GM12801 (cell line): ENCODE measurements around the gene VPS11.

ENCODE experiments used
- CTCF ChIP-seq: IDR thresholded peaks from one replicate; pipeline ENCODE4 v1.5.1; 2011; ENCODE audit warnings: control low read depth; ENCODE audit not compliant: insufficient read length; ENCODE audit errors: extremely low read depth

Gene VPS11

GRCh38 chr11:119093942-119094815, 26.6 kb downstream of the VPS11 start:
- no peak for TF ChIP-seq CTCF

- no peak for TF ChIP-seq CTCF
These were observed 27.1 kb downstream of the VPS11 start for GRCh38 chr11:119094816-119095065.

GRCh38 chr11:119095066-119095880, 27.7 kb downstream of the VPS11 start:
- no peak for TF ChIP-seq CTCF

GRCh38 chr11:119099711-119100110, 32.1 kb downstream of the VPS11 start:
- no peak for TF ChIP-seq CTCF

- TF ChIP-seq CTCF, result no peak
These were observed 32.8 kb downstream of the VPS11 start for GRCh38 chr11:119100246-119100970.

- TF ChIP-seq CTCF, result no peak
These were observed 33.6 kb downstream of the VPS11 start for GRCh38 chr11:119100994-119101758.
